H9 (cell line): ENCODE data around the gene TNRC6C. TPM values are rescaled to one million over a fixed set of nuclear protein-coding genes. Genes with fewer than 3 reads are reported as not detected.

Experiments
- DNase-seq: peaks from one replicate; pipeline ENCODE4 v3.0.0-alpha.2; 2017
- H2AFZ ChIP-seq: one replicate; pipeline ENCODE4 v1.6.1; 2013; ENCODE audit warnings: mild to moderate bottlenecking, low read length, control low read depth, moderate library complexity
- H2AK5ac ChIP-seq: 2 replicates; pipeline ENCODE4 v1.6.1; 2013; ENCODE audit warnings: low read length, control low read depth, mixed read lengths; ENCODE audit not compliant: insufficient read length
- H2BK120ac ChIP-seq: one replicate; pipeline ENCODE4 v1.6.1; 2013; ENCODE audit warnings: low read depth, mild to moderate bottlenecking, low read length, control low read depth, inconsistent platforms; ENCODE audit not compliant: poor library complexity, severe bottlenecking
- H2BK12ac ChIP-seq: 2 replicates; pipeline ENCODE4 v1.6.1; 2013; ENCODE audit warnings: low read length, control low read depth, mixed read lengths, low read depth; ENCODE audit not compliant: insufficient read length
- H2BK15ac ChIP-seq: 2 replicates; pipeline ENCODE4 v1.6.1; 2013; ENCODE audit warnings: low read depth, low read length, control low read depth
- H2BK20ac ChIP-seq: one replicate; pipeline ENCODE4 v1.6.1; 2013; ENCODE audit warnings: low read depth, mild to moderate bottlenecking, low read length, control low read depth, inconsistent platforms; ENCODE audit not compliant: poor library complexity, severe bottlenecking
- H2BK5ac ChIP-seq: 2 replicates; pipeline ENCODE4 v1.6.1; 2013; ENCODE audit warnings: low read length, control low read depth, mixed read lengths; ENCODE audit not compliant: insufficient read length
- H3K14ac ChIP-seq: 2 replicates; pipeline ENCODE4 v1.6.1; 2013; ENCODE audit warnings: low read length, control low read depth; ENCODE audit not compliant: insufficient read depth
- H3K18ac ChIP-seq: 2 replicates; pipeline ENCODE4 v1.6.1; 2013; ENCODE audit warnings: low read depth, mild to moderate bottlenecking, mixed read lengths, low read length, control low read depth; ENCODE audit not compliant: insufficient read length
- H3K23ac ChIP-seq: 2 replicates; pipeline ENCODE4 v1.6.1; 2013; ENCODE audit warnings: low read length, control low read depth, mixed read lengths, low read depth; ENCODE audit not compliant: insufficient read length
- H3K23me2 ChIP-seq: 2 replicates; pipeline ENCODE4 v1.6.1; 2013; ENCODE audit warnings: low read depth, mild to moderate bottlenecking, mixed read lengths, low read length, control low read depth; ENCODE audit not compliant: insufficient read length, poor library complexity, severe bottlenecking
- H3K27ac ChIP-seq: 2 replicates; pipeline ENCODE4 v1.5.1; 2013; ENCODE audit warnings: low read length, control low read depth, mixed read lengths, low read depth; ENCODE audit not compliant: insufficient read length
- H3K27me3 ChIP-seq: 2 replicates; pipeline ENCODE4 v1.6.1; 2013; ENCODE audit warnings: low read length, control low read depth, inconsistent platforms; ENCODE audit not compliant: insufficient read depth
- H3K4ac ChIP-seq: 2 replicates; pipeline ENCODE4 v1.6.1; 2013; ENCODE audit warnings: low read depth, mild to moderate bottlenecking, control low read depth, inconsistent platforms, low read length, moderate library complexity
- H3K4me1 ChIP-seq: 2 replicates; pipeline ENCODE4 v1.6.1; 2013; ENCODE audit warnings: low read length, control low read depth, inconsistent platforms; ENCODE audit not compliant: insufficient read depth
- H3K4me2 ChIP-seq: 2 replicates; pipeline ENCODE4 v1.6.1; 2013; ENCODE audit warnings: low read length, control low read depth, mixed read lengths; ENCODE audit not compliant: insufficient read length, insufficient read depth
- H3K56ac ChIP-seq: 2 replicates; pipeline ENCODE4 v1.6.1; 2013; ENCODE audit warnings: low read depth, mild to moderate bottlenecking, mixed read lengths, low read length, control low read depth; ENCODE audit not compliant: insufficient read length
- H3K79me1 ChIP-seq: 2 replicates; pipeline ENCODE4 v1.6.1; 2013; ENCODE audit warnings: low read depth, mild to moderate bottlenecking, moderate library complexity, low read length, control low read depth, inconsistent platforms; ENCODE audit not compliant: insufficient read depth, poor library complexity, severe bottlenecking
- H3K79me2 ChIP-seq: 2 replicates; pipeline ENCODE4 v1.6.1; 2013; ENCODE audit warnings: low read length, control low read depth, inconsistent platforms; ENCODE audit not compliant: insufficient read depth
- H3K9ac ChIP-seq: 2 replicates; pipeline ENCODE4 v1.6.1; 2013; ENCODE audit warnings: low read length, control low read depth, mixed read lengths; ENCODE audit not compliant: insufficient read length; ENCODE audit errors: extremely low read depth
- H3K9me3 ChIP-seq: one replicate; pipeline ENCODE4 v1.6.1; 2013; ENCODE audit warnings: low read depth, low read length, inconsistent platforms; ENCODE audit not compliant: control insufficient read depth
- H3T11ph ChIP-seq: one replicate; pipeline ENCODE4 v1.6.1; 2013; ENCODE audit warnings: mild to moderate bottlenecking, low read length, control low read depth, inconsistent platforms
- H4K20me1 ChIP-seq: one replicate; pipeline ENCODE4 v1.6.1; 2013; ENCODE audit not compliant: control insufficient read depth, insufficient read length, insufficient read depth
- H4K5ac ChIP-seq: 2 replicates; pipeline ENCODE4 v1.6.1; 2013; ENCODE audit warnings: low read depth, mild to moderate bottlenecking, mixed read lengths, low read length, control low read depth; ENCODE audit not compliant: insufficient read length
- H4K8ac ChIP-seq: replicated peaks from 2 replicates; pipeline ENCODE4 v1.6.1; 2013; ENCODE audit warnings: low read length, control low read depth, mixed read lengths, low read depth; ENCODE audit not compliant: insufficient read length
- H4K91ac ChIP-seq: 2 replicates; pipeline ENCODE4 v1.6.1; 2013; ENCODE audit warnings: low read depth, mild to moderate bottlenecking, moderate library complexity, mixed read lengths, low read length, control low read depth; ENCODE audit not compliant: insufficient read length
- H3K27ac Mint-ChIP-seq, 3 experiments: 2 replicates in 2 of 3; 3 replicates in 1 of 3; pipeline ENCODE4 v1.8.0; 2020 to 2021; ENCODE audit warnings: mixed read lengths in 3 of 3, mild to moderate bottlenecking in 1 of 3, moderate library complexity in 1 of 3
- H3K27me3 Mint-ChIP-seq: 2 replicates; pipeline ENCODE4 v1.8.0; 2021; ENCODE audit warnings: low read depth, mild to moderate bottlenecking, moderate library complexity, mixed read lengths
- H3K36me3 Mint-ChIP-seq, 3 experiments: 2 replicates in 2 of 3; 3 replicates in 1 of 3; pipeline ENCODE4 v1.8.0; 2020 to 2021; ENCODE audit warnings: low read depth in 3 of 3, mixed read lengths in 3 of 3; ENCODE audit not compliant: insufficient read depth in 1 of 3
- H3K4me1 Mint-ChIP-seq, 2 experiments: 2 replicates each; pipeline ENCODE4 v1.8.0; 2020; ENCODE audit warnings: mixed read lengths in 2 of 2
- H3K4me3 Mint-ChIP-seq, 2 experiments: 2 replicates in 1 of 2; 3 replicates in 1 of 2; pipeline ENCODE4 v1.8.0; 2020 to 2021; ENCODE audit warnings: mild to moderate bottlenecking in 2 of 2, mixed read lengths in 2 of 2, moderate library complexity in 1 of 2
- H3K9me3 Mint-ChIP-seq, 2 experiments: 2 replicates in 1 of 2; 3 replicates in 1 of 2; pipeline ENCODE4 v1.8.0; 2020; ENCODE audit warnings: mild to moderate bottlenecking in 2 of 2, mixed read lengths in 2 of 2, moderate library complexity in 1 of 2
- WGBS: extraction: QIAGEN DNeasy Blood & Tissue Kit; methylation state at CpG from one replicate; pipeline ENCODE4 v1.1.7; 2013; ENCODE audit warnings: missing lambda C conversion rate, low lambda C conversion rate, mixed read lengths; ENCODE audit not compliant: insufficient read length; ENCODE audit errors: extremely low coverage; 5-methylcytosine and 5-hydroxymethylcytosine counted together
- total RNA-seq: library from RNA; stranded (reverse); gene quantifications from 2 replicates; pipeline ENCODE4 v1.2.1, GENCODE V29; 2021
- TF ChIP-seq, protein P1 (sequence below): fragments of 200-600 bp; sonication (generic); conservative IDR thresholded peaks from 3 replicates; pipeline ENCODE4 v1.8.0; 2021; ENCODE audit warnings: antibody characterized with exemption, mild to moderate bottlenecking

Gene TNRC6C
- total RNA-seq, 1 experiment from 2014 or later: 24.7 TPM

DNA sequence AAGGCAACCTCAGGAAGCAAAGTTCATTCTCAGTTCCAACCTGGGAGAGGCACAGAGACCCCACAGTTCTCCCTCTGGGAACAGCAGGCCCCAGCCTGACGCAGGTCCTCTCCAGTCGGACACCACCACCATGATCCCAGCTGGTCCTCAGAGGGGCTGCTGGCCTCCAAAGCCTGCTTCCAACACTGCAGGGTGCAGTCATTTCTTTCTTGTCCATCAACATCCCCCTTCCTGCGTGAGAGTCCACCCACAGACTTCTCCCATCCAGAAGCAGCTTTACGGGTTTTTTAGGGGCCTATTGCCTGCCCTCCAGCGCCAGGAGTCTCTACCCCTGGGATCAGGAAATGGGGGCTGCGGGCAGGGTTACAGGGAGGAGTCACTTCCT lies 29.3 kb upstream of the TNRC6C start:
- no peak overlapping the region for H3K14ac ChIP-seq
- no peak overlapping the region for H3K27ac Mint-ChIP-seq

More for the DNA sequence above, 29.3 kb upstream of the TNRC6C start:
- no peaks in the 10 kb centered on the region for H3K9me3 ChIP-seq
- no peak overlapping the region for H4K91ac ChIP-seq
- no peak overlapping the region for H2BK5ac ChIP-seq
- no peak overlapping the region for H2AFZ ChIP-seq
- no peak overlapping the region for H2BK12ac ChIP-seq
- no peaks in the 10 kb centered on the region for H3K79me2 ChIP-seq
- H3K36me3 Mint-ChIP-seq: no peaks in the 10 kb centered on the region; a peak in 1 of 7 replicates
- no peaks in the 10 kb centered on the region for H3K27me3 ChIP-seq
- no peak overlapping the region for H3K27ac ChIP-seq
- no peaks in the 10 kb centered on the region for H3K23me2 ChIP-seq
- no peak for DNase-seq
- no peak overlapping the region for H3T11ph ChIP-seq
- no peak overlapping the region for H3K4me3 Mint-ChIP-seq
- no peak overlapping the region for H2BK120ac ChIP-seq
- no peaks in the 10 kb centered on the region; a peak in 2 of 5 replicates for H3K9me3 Mint-ChIP-seq
- no peak overlapping the region for H2BK15ac ChIP-seq
- H3K4me1 ChIP-seq: peaks cover 12% of the 10 kb centered on the region; the same call in 1 of the 2 replicates
- H4K20me1 ChIP-seq: peaks cover 2% of the 10 kb centered on the region
- H2AK5ac ChIP-seq: no peak overlapping the region
- no peak overlapping the region for H3K23ac ChIP-seq
- no peak overlapping the region for H3K4ac ChIP-seq
- no peak overlapping the region for H3K9ac ChIP-seq
- no peak overlapping the region for H3K56ac ChIP-seq
- peaks cover 46% of the 10 kb centered on the region for H3K27me3 Mint-ChIP-seq
- H4K5ac ChIP-seq: no peak overlapping the region
- H3K4me1 Mint-ChIP-seq: peaks cover 69 to 77% of the 10 kb centered on the region in 2 experiments
- no peak overlapping the region for H4K8ac ChIP-seq
- H3K18ac ChIP-seq: no peak overlapping the region
- TF ChIP-seq, protein P1, sequence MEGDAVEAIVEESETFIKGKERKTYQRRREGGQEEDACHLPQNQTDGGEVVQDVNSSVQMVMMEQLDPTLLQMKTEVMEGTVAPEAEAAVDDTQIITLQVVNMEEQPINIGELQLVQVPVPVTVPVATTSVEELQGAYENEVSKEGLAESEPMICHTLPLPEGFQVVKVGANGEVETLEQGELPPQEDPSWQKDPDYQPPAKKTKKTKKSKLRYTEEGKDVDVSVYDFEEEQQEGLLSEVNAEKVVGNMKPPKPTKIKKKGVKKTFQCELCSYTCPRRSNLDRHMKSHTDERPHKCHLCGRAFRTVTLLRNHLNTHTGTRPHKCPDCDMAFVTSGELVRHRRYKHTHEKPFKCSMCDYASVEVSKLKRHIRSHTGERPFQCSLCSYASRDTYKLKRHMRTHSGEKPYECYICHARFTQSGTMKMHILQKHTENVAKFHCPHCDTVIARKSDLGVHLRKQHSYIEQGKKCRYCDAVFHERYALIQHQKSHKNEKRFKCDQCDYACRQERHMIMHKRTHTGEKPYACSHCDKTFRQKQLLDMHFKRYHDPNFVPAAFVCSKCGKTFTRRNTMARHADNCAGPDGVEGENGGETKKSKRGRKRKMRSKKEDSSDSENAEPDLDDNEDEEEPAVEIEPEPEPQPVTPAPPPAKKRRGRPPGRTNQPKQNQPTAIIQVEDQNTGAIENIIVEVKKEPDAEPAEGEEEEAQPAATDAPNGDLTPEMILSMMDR: no peak
- WGBS: no CpG with 5 or more reads among the region's 6 CpGs
- no peak overlapping the region for H2BK20ac ChIP-seq
- no peak overlapping the region for H3K4me2 ChIP-seq
- no peaks in the 10 kb centered on the region for H3K79me1 ChIP-seq
